T-helper 2 cell treated with Interferon-gamma antibody and Interleukin-4, amounts not matched to agents 100 ng/mL and 5 ng/mL, for 36 hours (primary cell): ENCODE measurements around the gene GCC2. TPM values are rescaled to one million over a fixed set of nuclear protein-coding genes. Genes with fewer than 3 reads are reported as not detected.

ENCODE experiments used
- total RNA-seq: library from RNA; stranded (reverse); gene quantifications from 2 replicates; pipeline ENCODE4 v1.2.3, GENCODE V29; 2022

GCC2 gene
- total RNA-seq, 1 donor from 2014 or later: 46.0 TPM

Other genes with a start within 250 kb of the GCC2 start
- not detected in 2 replicates for gene SULT1C3, start 209.2 kb upstream of the GCC2 start, total RNA-seq
- not detected in 2 replicates for gene SULT1C2, start 160.3 kb upstream of the GCC2 start, total RNA-seq
- gene SULT1C4, start 71.3 kb upstream of the GCC2 start, total RNA-seq: not detected in 2 replicates
- gene LIMS1, start 85.3 kb downstream of the GCC2 start, total RNA-seq: 65.4 and 67.9 TPM in 2 replicates